ENCODE measurements around the gene NLGN3. TPM values are rescaled to one million over a fixed set of nuclear protein-coding genes. Genes with fewer than 3 reads are reported as not detected.

Gene NLGN3
- total and polyA plus RNA-seq, 3 experiments from 2014 or later: 0.16 to 0.69 (median 0.46) TPM

GRCh38 chrX:71195964-71196649, 51.5 kb downstream of the NLGN3 start:
- POLR2A ChIA-PET: interaction anchor here (0.6 to 2.1 kb wide), 5 partner anchors 14 to 338 kb away, joined by 3 to 13 read pairs (median 3); partner anchors contain the start of gene TAF1

DNA sequence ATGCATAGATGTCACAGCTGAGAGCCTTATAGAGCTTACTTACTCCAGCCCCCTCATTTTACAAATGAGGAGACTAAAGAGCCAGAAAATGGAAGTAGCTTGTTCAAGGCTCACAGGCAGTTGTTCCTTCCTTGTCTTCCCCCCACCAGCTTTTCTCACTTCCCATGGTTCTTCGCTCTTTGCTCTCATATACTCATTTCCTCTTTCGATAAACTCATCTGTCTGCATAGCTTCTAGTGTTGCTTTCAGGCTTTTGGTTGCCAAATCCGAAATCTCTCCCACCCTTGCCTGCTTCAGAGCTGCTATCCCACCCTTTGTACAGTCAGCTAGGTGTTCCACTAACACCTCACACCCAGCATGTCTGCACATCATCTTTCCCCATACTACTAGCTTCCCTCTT, 53.4 kb downstream of the NLGN3 start:
- H3K27ac Mint-ChIP-seq: peak overlapping the region; percentile 29 to 97 (median 90)
- DNase-seq: peak in 2 of 5 donors; percentile 26 to 32
- H3K9me3 Mint-ChIP-seq: no peaks in the 10 kb centered on the region
- Histone ChIP-seq H3K4me3 (ENCODE audit: low read length) (peak overlapping the region; percentile 66), H3K27ac (ENCODE audit: low read depth, low read length) (peak overlapping the region; percentile 20), H3K4me1 (ENCODE audit: insufficient read depth, low read length) (peaks cover 12% of the 10 kb centered on the region), H3K9me3 (ENCODE audit: low read length) (no peaks in the 10 kb centered on the region), H3K36me3 (ENCODE audit: insufficient read depth, low read length) (no peaks in the 10 kb centered on the region), H3K27me3 (ENCODE audit: insufficient read depth, low read length, poor library complexity, severe bottlenecking) (no peaks in the 10 kb centered on the region)
- peaks cover 0 to 5% of the 10 kb centered on the region in 2 donors for H3K27me3 Mint-ChIP-seq
- H3K4me3 Mint-ChIP-seq: peak overlapping the region; percentile 86 to 93 (median 92)
- POLR2A ChIA-PET: interaction anchor here (0.7 to 1.7 kb wide), 4 partner anchors 16 to 168 kb away, joined by 4 to 7 read pairs (median 4); partner anchors contain the start of genes NONO and TAF1
- H3K36me3 Mint-ChIP-seq: peaks cover 0 to 21% (median 0%) of the 10 kb centered on the region in 3 donors
- CTCF ChIA-PET: interaction anchor here (1.1 to 2.9 kb wide), 4 partner anchors 16 to 100 kb away, joined by 3 to 11 read pairs (median 3); partner anchors contain the start of genes NONO and ZMYM3
- peaks cover 12 to 30% (median 25%) of the 10 kb centered on the region in 3 donors for H3K4me1 Mint-ChIP-seq

More at GRCh38 chrX:71195964-71196649, 51.5 kb downstream of the NLGN3 start:
- DNase-seq: peak in 2 of 5 donors; percentile 44 to 57
- H3K27ac Mint-ChIP-seq: peak overlapping the region; percentile 89 to 99 (median 92)
- CTCF ChIA-PET: interaction anchor here (2.9 kb wide), 1 partner anchor 14 kb away, joined by 11 read pairs; no protein-coding TSS in a partner anchor
- peak overlapping the region; percentile 47 for H3K4me3 ChIP-seq (ENCODE audit: low read length)
- peaks cover 0 to 22% (median 0%) of the 10 kb centered on the region in 3 donors for H3K36me3 Mint-ChIP-seq
- peak overlapping the region; percentile 31 for H3K27ac ChIP-seq (ENCODE audit: low read depth, low read length)
- H3K36me3 ChIP-seq (ENCODE audit: insufficient read depth, low read length): no peaks in the 10 kb centered on the region
- H3K4me3 Mint-ChIP-seq: peak overlapping the region; percentile 81 to 93 (median 86)
- H3K4me1 ChIP-seq (ENCODE audit: insufficient read depth, low read length): peaks cover 12% of the 10 kb centered on the region
- peaks cover 0 to 6% of the 10 kb centered on the region in 2 donors for H3K27me3 Mint-ChIP-seq
- no peaks in the 10 kb centered on the region for H3K9me3 Mint-ChIP-seq
- no peaks in the 10 kb centered on the region for H3K9me3 ChIP-seq (ENCODE audit: low read length)
- no peaks in the 10 kb centered on the region for H3K27me3 ChIP-seq (ENCODE audit: insufficient read depth, low read length, poor library complexity, severe bottlenecking)
- H3K4me1 Mint-ChIP-seq: peaks cover 15 to 40% (median 34%) of the 10 kb centered on the region in 3 donors

- Histone ChIP-seq H3K4me3 (ENCODE audit: low read length) (no peak overlapping the region), H3K9me3 (ENCODE audit: low read length) (no peaks in the 10 kb centered on the region), H3K36me3 (ENCODE audit: insufficient read depth, low read length) (no peaks in the 10 kb centered on the region), H3K27ac (ENCODE audit: low read depth, low read length) (no peak overlapping the region), H3K27me3 (ENCODE audit: insufficient read depth, low read length, poor library complexity, severe bottlenecking) (no peaks in the 10 kb centered on the region), H3K4me1 (ENCODE audit: insufficient read depth, low read length) (peaks cover 12% of the 10 kb centered on the region)
- CTCF ChIA-PET: interaction anchor here (1.2 kb wide), 1 partner anchor 102 kb away, joined by 3 read pairs; no protein-coding TSS in a partner anchor
- H3K27ac Mint-ChIP-seq: peak overlapping the region in 5 of 8 donors; percentile 1 to 60 (median 37)
- POLR2A ChIA-PET: no interaction called here
- peaks cover 10 to 23% (median 20%) of the 10 kb centered on the region in 3 donors for H3K4me1 Mint-ChIP-seq
- H3K27me3 Mint-ChIP-seq: peaks cover 0 to 5% of the 10 kb centered on the region in 2 donors
- H3K9me3 Mint-ChIP-seq: no peaks in the 10 kb centered on the region
- peaks cover 0 to 18% (median 0%) of the 10 kb centered on the region in 3 donors for H3K36me3 Mint-ChIP-seq
- no peak for DNase-seq
- peak overlapping the region in 2 of 7 donors; percentile 24 to 89 for H3K4me3 Mint-ChIP-seq
These were observed 54.8 kb downstream of the NLGN3 start for GRCh38 chrX:71199252-71200008.

- CTCF ChIA-PET: no interaction called here
- H3K4me3 ChIP-seq (ENCODE audit: low read length): no peak overlapping the region
- Mint-ChIP-seq H3K9me3 (no peaks in the 10 kb centered on the region), H3K27me3 (peaks cover 0 to 8% of the 10 kb centered on the region in 2 donors), H3K4me1 (no peaks in the 10 kb centered on the region), H3K4me3 (no peak overlapping the region), H3K36me3 (peaks cover 0 to 2% (median 0%) of the 10 kb centered on the region in 3 donors), H3K27ac (no peak overlapping the region)
- DNase-seq: no peak
- H3K9me3 ChIP-seq (ENCODE audit: low read length): no peaks in the 10 kb centered on the region
- peaks cover 6% of the 10 kb centered on the region for H3K27me3 ChIP-seq (ENCODE audit: insufficient read depth, low read length, poor library complexity, severe bottlenecking)
- POLR2A ChIA-PET: no interaction called here
- no peak overlapping the region for H3K27ac ChIP-seq (ENCODE audit: low read depth, low read length)
- H3K4me1 ChIP-seq (ENCODE audit: insufficient read depth, low read length): no peaks in the 10 kb centered on the region
- no peaks in the 10 kb centered on the region for H3K36me3 ChIP-seq (ENCODE audit: insufficient read depth, low read length)
These were observed 66.2 kb downstream of the NLGN3 start for GRCh38 chrX:71210816-71211215.

- Histone ChIP-seq H3K4me1 (ENCODE audit: insufficient read depth, low read length) (no peaks in the 10 kb centered on the region), H3K27me3 (ENCODE audit: insufficient read depth, low read length, poor library complexity, severe bottlenecking) (peaks cover 6% of the 10 kb centered on the region), H3K27ac (ENCODE audit: low read depth, low read length) (no peak overlapping the region), H3K9me3 (ENCODE audit: low read length) (no peaks in the 10 kb centered on the region), H3K4me3 (ENCODE audit: low read length) (no peak overlapping the region), H3K36me3 (ENCODE audit: insufficient read depth, low read length) (no peaks in the 10 kb centered on the region)
- H3K27me3 Mint-ChIP-seq: peaks cover 0 to 11% of the 10 kb centered on the region in 2 donors
- ChIA-PET CTCF (no interaction called here), POLR2A (no interaction called here)
- H3K36me3 Mint-ChIP-seq: peaks cover 0 to 2% (median 0%) of the 10 kb centered on the region in 3 donors
- H3K4me3 Mint-ChIP-seq: no peak overlapping the region
- peaks cover 0 to 3% (median 0%) of the 10 kb centered on the region in 3 donors for H3K4me1 Mint-ChIP-seq
- no peak for DNase-seq
- H3K27ac Mint-ChIP-seq: no peak overlapping the region
- H3K9me3 Mint-ChIP-seq: no peaks in the 10 kb centered on the region
These were observed 67.9 kb downstream of the NLGN3 start for GRCh38 chrX:71212536-71212935.

DNA sequence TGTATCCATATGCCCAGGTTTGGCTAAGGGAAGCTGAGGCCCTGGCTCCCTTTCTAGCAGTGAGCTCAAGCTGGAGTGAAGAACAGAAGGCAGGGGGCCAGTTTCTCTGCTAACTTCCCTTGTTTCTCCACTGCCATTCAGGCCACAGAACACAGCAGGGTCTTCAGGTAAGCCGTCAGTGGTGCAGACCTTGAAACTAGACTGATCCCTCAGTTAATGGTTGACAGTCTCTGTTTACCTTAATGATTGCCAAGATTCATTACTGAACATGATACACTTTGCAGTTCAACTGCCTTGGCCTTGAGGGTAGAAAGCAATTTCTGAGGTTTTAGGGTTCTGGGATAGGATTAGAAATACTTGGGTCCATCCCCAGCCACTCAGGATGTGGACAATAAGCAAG, 69.5 kb downstream of the NLGN3 start:
- Mint-ChIP-seq H3K36me3 (no peaks in the 10 kb centered on the region), H3K27ac (no peak overlapping the region), H3K27me3 (peaks cover 0 to 14% of the 10 kb centered on the region in 2 donors), H3K4me3 (no peak overlapping the region), H3K9me3 (no peaks in the 10 kb centered on the region), H3K4me1 (peaks cover 0 to 3% (median 0%) of the 10 kb centered on the region in 3 donors)
- Histone ChIP-seq H3K9me3 (ENCODE audit: low read length) (no peaks in the 10 kb centered on the region), H3K27me3 (ENCODE audit: insufficient read depth, low read length, poor library complexity, severe bottlenecking) (peaks cover 6% of the 10 kb centered on the region), H3K36me3 (ENCODE audit: insufficient read depth, low read length) (no peaks in the 10 kb centered on the region), H3K27ac (ENCODE audit: low read depth, low read length) (no peak overlapping the region), H3K4me3 (ENCODE audit: low read length) (no peak overlapping the region), H3K4me1 (ENCODE audit: insufficient read depth, low read length) (no peaks in the 10 kb centered on the region)
- CTCF ChIA-PET: no interaction called here
- POLR2A ChIA-PET: no interaction called here
- DNase-seq: no peak

GRCh38 chrX:71214604-71215337, 70.1 kb downstream of the NLGN3 start:
- no peaks in the 10 kb centered on the region for H3K9me3 Mint-ChIP-seq
- POLR2A ChIA-PET: no interaction called here
- peaks cover 0 to 14% of the 10 kb centered on the region in 2 donors for H3K27me3 Mint-ChIP-seq

More at GRCh38 chrX:71214604-71215337, 70.1 kb downstream of the NLGN3 start:
- CTCF ChIA-PET: no interaction called here
- Histone ChIP-seq H3K27me3 (ENCODE audit: insufficient read depth, low read length, poor library complexity, severe bottlenecking) (peaks cover 6% of the 10 kb centered on the region), H3K9me3 (ENCODE audit: low read length) (no peaks in the 10 kb centered on the region), H3K36me3 (ENCODE audit: insufficient read depth, low read length) (no peaks in the 10 kb centered on the region), H3K4me3 (ENCODE audit: low read length) (no peak overlapping the region), H3K27ac (ENCODE audit: low read depth, low read length) (no peak overlapping the region), H3K4me1 (ENCODE audit: insufficient read depth, low read length) (no peaks in the 10 kb centered on the region)
- Mint-ChIP-seq H3K4me1 (peaks cover 0 to 3% (median 0%) of the 10 kb centered on the region in 3 donors), H3K27ac (no peak overlapping the region), H3K4me3 (no peak overlapping the region), H3K36me3 (no peaks in the 10 kb centered on the region)
- no peak for DNase-seq

Measured in CD8-positive, alpha-beta memory T cell (primary cell).